RWPE2 (cell line): ENCODE measurements around the gene STRN3.

Experiments
- ATAC-seq: fragments of 200-7000 bp; cut with Tn5 transposase; 3 replicates; pipeline ENCODE4 v1.9.1; 2021; ENCODE audit warnings: low read depth
- DNase-seq: peaks from one replicate; pipeline ENCODE4 v3.0.0-alpha.2; 2020; ENCODE audit warnings: low spot score
- H3K27ac ChIP-seq: fragments of 450-650 bp; 2 replicates; pipeline ENCODE4 v1.5.1; 2017; ENCODE audit warnings: mild to moderate bottlenecking; ENCODE audit not compliant: poor library complexity, severe bottlenecking
- H3K27me3 ChIP-seq: fragments of 250-450 bp; sonication (Bioruptor Pico); 2 replicates; pipeline ENCODE4 v1.5.1; 2021; ENCODE audit warnings: mild to moderate bottlenecking, moderate library complexity; ENCODE audit not compliant: insufficient read depth, poor library complexity, severe bottlenecking
- H3K36me3 ChIP-seq: fragments of 250-450 bp; sonication (Bioruptor Pico); 2 replicates; pipeline ENCODE4 v1.5.1; 2020; ENCODE audit warnings: low read depth, mild to moderate bottlenecking, moderate library complexity
- H3K4me1 ChIP-seq: fragments of 250-450 bp; sonication (Bioruptor Pico); 2 replicates; pipeline ENCODE4 v1.5.1; 2021; ENCODE audit warnings: mild to moderate bottlenecking, moderate library complexity; ENCODE audit not compliant: insufficient read depth, poor library complexity, severe bottlenecking
- H3K4me3 ChIP-seq: fragments of 250-450 bp; sonication (Bioruptor Pico); 2 replicates; pipeline ENCODE4 v1.5.1; 2021; ENCODE audit warnings: mild to moderate bottlenecking, moderate library complexity; ENCODE audit not compliant: severe bottlenecking
- H3K9me3 ChIP-seq: fragments of 250-450 bp; sonication (Bioruptor Pico); 2 replicates; pipeline ENCODE4 v1.5.1; 2021; ENCODE audit warnings: mild to moderate bottlenecking, moderate library complexity; ENCODE audit not compliant: severe bottlenecking
- TF ChIP-seq, protein P1 (sequence below): fragments of 450-650 bp; IDR thresholded peaks from one replicate; pipeline ENCODE4 v1.5.1; 2017; ENCODE audit warnings: mild to moderate bottlenecking, moderate library complexity; ENCODE audit not compliant: poor library complexity, severe bottlenecking

The STRN3 gene

GRCh38 chr14:30894923-30895515 lies 131.2 kb downstream of the STRN3 start:
- peaks cover 58% of the 10 kb centered on the region for H3K36me3 ChIP-seq
- H3K27me3 ChIP-seq: no peaks in the 10 kb centered on the region
- H3K4me3 ChIP-seq: no peak overlapping the region
- DNase-seq (no peak), ATAC-seq (no peak)
- H3K27ac ChIP-seq: no peak overlapping the region
- H3K9me3 ChIP-seq: no peaks in the 10 kb centered on the region
- TF ChIP-seq, protein P1, sequence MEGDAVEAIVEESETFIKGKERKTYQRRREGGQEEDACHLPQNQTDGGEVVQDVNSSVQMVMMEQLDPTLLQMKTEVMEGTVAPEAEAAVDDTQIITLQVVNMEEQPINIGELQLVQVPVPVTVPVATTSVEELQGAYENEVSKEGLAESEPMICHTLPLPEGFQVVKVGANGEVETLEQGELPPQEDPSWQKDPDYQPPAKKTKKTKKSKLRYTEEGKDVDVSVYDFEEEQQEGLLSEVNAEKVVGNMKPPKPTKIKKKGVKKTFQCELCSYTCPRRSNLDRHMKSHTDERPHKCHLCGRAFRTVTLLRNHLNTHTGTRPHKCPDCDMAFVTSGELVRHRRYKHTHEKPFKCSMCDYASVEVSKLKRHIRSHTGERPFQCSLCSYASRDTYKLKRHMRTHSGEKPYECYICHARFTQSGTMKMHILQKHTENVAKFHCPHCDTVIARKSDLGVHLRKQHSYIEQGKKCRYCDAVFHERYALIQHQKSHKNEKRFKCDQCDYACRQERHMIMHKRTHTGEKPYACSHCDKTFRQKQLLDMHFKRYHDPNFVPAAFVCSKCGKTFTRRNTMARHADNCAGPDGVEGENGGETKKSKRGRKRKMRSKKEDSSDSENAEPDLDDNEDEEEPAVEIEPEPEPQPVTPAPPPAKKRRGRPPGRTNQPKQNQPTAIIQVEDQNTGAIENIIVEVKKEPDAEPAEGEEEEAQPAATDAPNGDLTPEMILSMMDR: no peak
- H3K4me1 ChIP-seq: no peaks in the 10 kb centered on the region

- no peaks in the 10 kb centered on the region for H3K4me1 ChIP-seq
- H3K27me3 ChIP-seq: no peaks in the 10 kb centered on the region
- no peaks in the 10 kb centered on the region for H3K9me3 ChIP-seq
- no peak for ATAC-seq
- H3K36me3 ChIP-seq: peaks cover 48% of the 10 kb centered on the region
- DNase-seq: no peak
- no peak overlapping the region for H3K4me3 ChIP-seq
- H3K27ac ChIP-seq: no peak overlapping the region
- TF ChIP-seq, protein P1: no peak
Measured at GRCh38 chr14:30893819-30894218, 132.4 kb downstream of the STRN3 start.

- Histone ChIP-seq H3K9me3 (no peaks in the 10 kb centered on the region), H3K36me3 (peaks cover 10% of the 10 kb centered on the region)
- ATAC-seq: no peak
Measured at GRCh38 chr14:30889244-30889594, 137.0 kb downstream of the STRN3 start.

GRCh38 chr14:30888480-30889243 lies 137.5 kb downstream of the STRN3 start:
- TF ChIP-seq, protein P1: no peak
- DNase-seq (no peak), ATAC-seq (no peak; the same call in 2 of the 3 replicates)

More at GRCh38 chr14:30889244-30889594, 137.0 kb downstream of the STRN3 start:
- Histone ChIP-seq H3K27me3 (peaks cover under 1% of the 10 kb centered on the region), H3K4me1 (no peaks in the 10 kb centered on the region), H3K4me3 (no peak overlapping the region), H3K27ac (no peak overlapping the region)
- TF ChIP-seq, protein P1: no peak
- DNase-seq: no peak

More at GRCh38 chr14:30888480-30889243, 137.5 kb downstream of the STRN3 start:
- Histone ChIP-seq H3K36me3 (peaks cover 5% of the 10 kb centered on the region), H3K4me3 (no peak overlapping the region), H3K4me1 (no peaks in the 10 kb centered on the region), H3K9me3 (no peaks in the 10 kb centered on the region), H3K27ac (no peak overlapping the region), H3K27me3 (peaks cover 3% of the 10 kb centered on the region)
